Thyroid gland (tissue), 4 donors: ENCODE data around the gene SYTL3.
A peak's percentile ranks its signal among the peaks of the same experiment; 100 is the strongest.

Experiments
- POLR2A ChIP-seq, 2 donors: fragments of 450-650 bp; IDR thresholded peaks; one replicate each; pipeline ENCODE4 v1.6.1; 2017; ENCODE audit warnings: antibody characterized with exemption in 2 of 2, mild to moderate bottlenecking in 2 of 2, moderate library complexity in 1 of 2
- TF ChIP-seq, protein P1 (sequence below), 6 experiments: fragments of 200-600 bp in 3 of 6; fragments of 450-650 bp in 3 of 6; sonication (generic) in 3 of 6; IDR thresholded peaks; one replicate each; pipeline ENCODE4 v1.5.1; 2016 to 2019; ENCODE audit warnings: antibody characterized with exemption in 6 of 6, mild to moderate bottlenecking in 2 of 6, inconsistent platforms in 1 of 6, moderate library complexity in 1 of 6

DNA sequence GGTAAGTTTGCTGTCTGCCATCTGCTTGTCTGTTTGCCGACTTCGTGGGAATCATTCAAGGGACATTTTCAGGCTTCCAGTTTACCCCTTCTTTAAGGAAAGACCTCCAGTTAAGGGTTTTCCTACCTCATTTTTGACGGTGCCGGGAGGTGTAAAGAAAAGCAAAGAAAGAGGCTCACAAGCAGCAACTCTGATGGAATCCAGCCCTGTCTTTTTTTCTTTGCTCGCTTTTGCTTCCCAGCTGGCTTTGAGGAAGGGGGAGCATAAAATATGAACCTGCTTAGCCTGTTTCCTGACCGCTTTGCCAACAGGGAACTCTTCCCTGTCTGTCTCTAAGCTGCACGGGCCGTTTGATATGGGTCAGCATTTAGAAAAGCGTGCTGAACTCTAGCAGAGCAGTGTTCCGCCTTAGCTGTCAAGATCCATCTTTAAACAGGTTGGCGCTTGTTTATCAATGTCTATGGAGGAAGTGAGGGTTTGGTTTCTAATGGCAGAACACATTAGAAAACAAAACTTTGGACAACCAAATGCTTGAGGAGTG, 13.8 kb downstream of the SYTL3 start:
- TF ChIP-seq, protein P1, sequence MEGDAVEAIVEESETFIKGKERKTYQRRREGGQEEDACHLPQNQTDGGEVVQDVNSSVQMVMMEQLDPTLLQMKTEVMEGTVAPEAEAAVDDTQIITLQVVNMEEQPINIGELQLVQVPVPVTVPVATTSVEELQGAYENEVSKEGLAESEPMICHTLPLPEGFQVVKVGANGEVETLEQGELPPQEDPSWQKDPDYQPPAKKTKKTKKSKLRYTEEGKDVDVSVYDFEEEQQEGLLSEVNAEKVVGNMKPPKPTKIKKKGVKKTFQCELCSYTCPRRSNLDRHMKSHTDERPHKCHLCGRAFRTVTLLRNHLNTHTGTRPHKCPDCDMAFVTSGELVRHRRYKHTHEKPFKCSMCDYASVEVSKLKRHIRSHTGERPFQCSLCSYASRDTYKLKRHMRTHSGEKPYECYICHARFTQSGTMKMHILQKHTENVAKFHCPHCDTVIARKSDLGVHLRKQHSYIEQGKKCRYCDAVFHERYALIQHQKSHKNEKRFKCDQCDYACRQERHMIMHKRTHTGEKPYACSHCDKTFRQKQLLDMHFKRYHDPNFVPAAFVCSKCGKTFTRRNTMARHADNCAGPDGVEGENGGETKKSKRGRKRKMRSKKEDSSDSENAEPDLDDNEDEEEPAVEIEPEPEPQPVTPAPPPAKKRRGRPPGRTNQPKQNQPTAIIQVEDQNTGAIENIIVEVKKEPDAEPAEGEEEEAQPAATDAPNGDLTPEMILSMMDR (IDR thresholded peaks at IDR 0.05) = no peak
- TF ChIP-seq POLR2A (IDR thresholded peaks at IDR 0.05) = peak in 1 of 2 donors; percentile 32
